Stromal cell of bone marrow (primary cell): ENCODE measurements around the gene FAM181B.
A peak's percentile ranks its signal among the peaks of the same experiment; 100 is the strongest.

Experiments
- DNase-seq: peaks from one replicate; pipeline ENCODE4 v3.0.0-alpha.2; 2012; ENCODE audit warnings: low read depth

Gene FAM181B

DNA sequence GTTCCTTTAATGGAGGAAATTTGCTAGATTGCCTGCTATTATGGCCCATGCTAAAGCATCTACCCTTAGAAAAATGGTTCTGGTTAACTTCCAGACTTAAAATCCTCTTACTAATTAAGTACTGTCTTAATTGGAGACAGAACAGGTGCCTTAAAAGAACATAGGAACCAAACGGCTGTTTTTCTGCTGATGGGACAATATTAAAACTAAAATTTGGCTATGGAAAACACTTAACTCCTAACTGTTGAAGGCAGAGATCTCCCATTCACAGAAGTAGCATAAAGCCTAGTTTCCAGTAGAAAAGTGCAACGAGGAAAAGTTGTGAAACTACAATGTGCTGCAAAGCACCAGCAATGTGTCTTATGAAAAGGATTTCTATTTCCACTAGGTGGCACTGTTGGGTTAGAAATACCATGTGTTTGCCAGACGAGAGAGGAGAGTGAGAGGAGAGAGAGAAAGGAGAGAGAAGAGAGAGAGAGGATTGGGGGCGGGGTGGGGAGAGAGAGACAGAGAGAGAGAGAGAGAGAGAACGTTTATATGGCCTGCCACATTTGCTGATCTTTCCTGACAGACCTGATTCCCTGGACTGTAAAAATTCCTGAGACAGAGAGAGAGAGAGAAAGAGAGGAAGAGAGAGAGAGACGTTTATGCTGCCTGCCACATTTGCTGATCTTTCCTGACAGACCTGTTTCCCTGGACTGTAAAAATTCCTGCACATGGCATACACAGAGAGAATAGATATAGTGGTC is 51.5 kb downstream of the FAM181B start:
- peak; percentile 55 for DNase-seq

DNA sequence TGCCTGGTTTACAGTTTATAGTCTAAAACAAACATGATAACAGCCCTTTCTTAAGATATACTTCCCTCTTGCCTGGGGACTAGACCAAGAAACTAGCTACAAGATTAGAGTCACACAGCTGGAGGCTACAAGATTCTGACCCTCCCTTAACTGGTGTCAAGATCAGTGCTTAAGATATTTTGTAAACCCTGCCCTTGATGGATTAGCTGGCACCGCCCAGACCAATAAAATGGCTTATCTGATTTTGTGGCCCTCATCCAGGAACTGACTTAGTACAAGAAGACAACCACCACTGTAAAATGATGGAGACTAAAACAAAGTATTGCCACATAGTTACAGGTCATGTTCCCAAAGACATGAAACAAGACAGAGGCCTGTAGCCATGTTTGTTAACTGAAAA is 53.4 kb downstream of the FAM181B start:
- DNase-seq: no peak
